ENCODE results near the gene RPS29. TPM values are rescaled to one million over a fixed set of nuclear protein-coding genes. Genes with fewer than 3 reads are reported as not detected.

The RPS29 gene
- total and polyA plus RNA-seq, 9 of the 15 experiments (the other 6 are each of a cell fraction or from before 2014, with no cell fraction given): 1,545 to 5,012 (median 2,448) TPM

DNA sequence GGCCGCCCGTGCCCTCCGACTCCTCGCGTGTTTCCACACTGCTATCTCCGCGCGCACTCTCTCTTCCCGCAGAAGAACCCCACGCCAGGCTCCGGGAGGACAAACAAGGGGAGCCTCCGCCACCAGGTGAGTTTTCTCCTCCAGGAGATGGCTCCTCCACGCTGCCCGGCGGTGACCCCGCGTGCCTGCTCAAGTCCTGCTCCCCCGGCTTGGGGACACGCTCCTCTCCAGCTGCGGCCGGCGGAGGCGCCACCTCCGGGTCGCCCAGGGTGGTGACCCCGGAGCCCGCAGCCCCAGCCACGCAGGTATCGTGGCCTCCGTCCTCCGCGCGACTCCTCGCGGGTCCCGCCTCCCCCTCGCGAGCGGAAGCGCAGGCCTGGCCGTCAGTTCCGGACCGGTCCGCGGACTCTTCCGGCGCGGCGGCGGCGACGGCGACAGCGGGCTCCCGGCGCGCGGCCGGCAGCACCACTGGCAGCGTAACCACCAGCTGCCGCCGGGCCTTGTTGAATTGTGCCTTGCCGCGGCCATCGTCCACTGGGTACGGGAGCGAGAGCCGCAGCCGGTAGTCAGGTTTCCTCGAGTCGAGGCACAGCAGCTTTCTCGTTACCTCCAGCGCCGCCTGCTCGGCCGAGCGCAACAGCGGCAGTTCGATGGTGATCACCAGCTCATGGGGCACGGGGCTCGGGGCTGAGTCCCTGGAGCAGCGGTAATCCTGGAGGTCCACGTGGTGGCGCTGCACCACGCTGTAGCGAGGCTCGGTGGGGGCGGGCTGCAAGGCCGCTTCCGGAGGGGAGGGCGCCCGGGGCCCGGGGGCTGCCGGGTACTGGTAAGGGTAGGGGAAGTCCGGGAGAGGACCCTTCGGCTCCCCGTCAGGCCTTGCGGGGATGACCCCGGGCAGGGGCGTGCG lies 47.7 kb upstream of the RPS29 start (continued):
- TF ChIP-seq ZBTB7A (IDR thresholded peaks at IDR 0.05; ENCODE audit: borderline replicate concordance, control insufficient read depth, low read depth, low read length) (peak; percentile 86), ZNF583 (CRISPR knock-in tag; IDR thresholded peaks at IDR 0.05) (no peak), PRPF4 (IDR thresholded peaks at IDR 0.05; ENCODE audit: insufficient read depth, low read depth, low read length, poor library complexity, severe bottlenecking) (peak; percentile 41), ZNF561 (CRISPR knock-in tag; conservative IDR thresholded peaks at IDR 0.05) (no peak), FOSL1 (tag; conservative IDR thresholded peaks at IDR 0.05) (0 out of 2 replicates have a peak, but pooled peaks have one; percentile 9), GABPA (tag; conservative IDR thresholded peaks at IDR 0.05; ENCODE audit: low read depth) (peak; percentile 92), MTA3 (IDR thresholded peaks at IDR 0.05; ENCODE audit: borderline replicate concordance) (peak; percentile 58), RBM25 (IDR thresholded peaks at IDR 0.05; ENCODE audit: low read depth, low read length, severe bottlenecking) (peak; percentile 15), ZC3H4 (CRISPR knock-in tag; IDR thresholded peaks at IDR 0.05; ENCODE audit: borderline replicate concordance) (0 out of 2 replicates have a peak, but pooled peaks have one; percentile 56), DEAF1 (CRISPR knock-in tag; IDR thresholded peaks at IDR 0.05) (0 out of 2 replicates have a peak, but pooled peaks have one; percentile 29), TAF1 (IDR thresholded peaks at IDR 0.05; ENCODE audit: control insufficient read depth, extremely low read depth, insufficient read depth, low read length, severe bottlenecking) (peak; percentile 23), MECOM (CRISPR knock-in tag; IDR thresholded peaks at IDR 0.05) (no peak), PHF8 (IDR thresholded peaks at IDR 0.05; ENCODE audit: borderline replicate concordance, low read length) (peak; percentile 92; the same call in 1 of the 2 replicates), BRD9 (IDR thresholded peaks at IDR 0.05; ENCODE audit: low read depth, partially characterized antibody) (peak; percentile 35), ZNF695 (CRISPR knock-in tag; IDR thresholded peaks at IDR 0.05) (no peak), MYC (IDR thresholded peaks at IDR 0.05; ENCODE audit: low read depth, low read length) (peak; percentile 77), MYC (CRISPR knock-in tag; IDR thresholded peaks at IDR 0.05; ENCODE audit: borderline replicate concordance, low read depth) (peak; percentile 83), NEUROD1 (IDR thresholded peaks at IDR 0.05; ENCODE audit: borderline replicate concordance, low read depth, low read length, partially characterized antibody) (peak; percentile 61), HMGN3 (IDR thresholded peaks at IDR 0.05; ENCODE audit: borderline replicate concordance, extremely low read depth, insufficient read length, low read depth, low read length) (peak; percentile 61), ZNF764 (CRISPR knock-in tag; IDR thresholded peaks at IDR 0.05; ENCODE audit: low read depth) (no peak)
- TF ChIP-seq, protein P1, sequence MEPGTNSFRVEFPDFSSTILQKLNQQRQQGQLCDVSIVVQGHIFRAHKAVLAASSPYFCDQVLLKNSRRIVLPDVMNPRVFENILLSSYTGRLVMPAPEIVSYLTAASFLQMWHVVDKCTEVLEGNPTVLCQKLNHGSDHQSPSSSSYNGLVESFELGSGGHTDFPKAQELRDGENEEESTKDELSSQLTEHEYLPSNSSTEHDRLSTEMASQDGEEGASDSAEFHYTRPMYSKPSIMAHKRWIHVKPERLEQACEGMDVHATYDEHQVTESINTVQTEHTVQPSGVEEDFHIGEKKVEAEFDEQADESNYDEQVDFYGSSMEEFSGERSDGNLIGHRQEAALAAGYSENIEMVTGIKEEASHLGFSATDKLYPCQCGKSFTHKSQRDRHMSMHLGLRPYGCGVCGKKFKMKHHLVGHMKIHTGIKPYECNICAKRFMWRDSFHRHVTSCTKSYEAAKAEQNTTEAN (CRISPR knock-in tag; IDR thresholded peaks at IDR 0.05): 0 out of 2 replicates have a peak, but pooled peaks have one; percentile 41
